Prostate gland (tissue), 2 donors: ENCODE data around the gene FBN2.

Experiments used
- POLR2A ChIP-seq: fragments of 450-650 bp; IDR thresholded peaks from one replicate; pipeline ENCODE4 v1.6.1; 2016; ENCODE audit warnings: antibody characterized with exemption, mild to moderate bottlenecking
- POLR2AphosphoS5 ChIP-seq: sonication (generic); formaldehyde crosslinking; IDR thresholded peaks from one replicate; pipeline ENCODE4 v1.6.1; 2017; ENCODE audit warnings: antibody characterized with exemption
- TF ChIP-seq, protein P1 (sequence below), 4 experiments: fragments of 200-600 bp in 2 of 4; fragments of 450-650 bp in 2 of 4; sonication (generic) in 2 of 4; IDR thresholded peaks; 1 replicate in 3 of 4; 2 replicates in 1 of 4; pipeline ENCODE4 v1.5.1; 2016 to 2019; ENCODE audit warnings: antibody characterized with exemption in 4 of 4, mild to moderate bottlenecking in 2 of 4, moderate library complexity in 2 of 4

- TF ChIP-seq POLR2A, result no peak
- TF ChIP-seq, protein P1, sequence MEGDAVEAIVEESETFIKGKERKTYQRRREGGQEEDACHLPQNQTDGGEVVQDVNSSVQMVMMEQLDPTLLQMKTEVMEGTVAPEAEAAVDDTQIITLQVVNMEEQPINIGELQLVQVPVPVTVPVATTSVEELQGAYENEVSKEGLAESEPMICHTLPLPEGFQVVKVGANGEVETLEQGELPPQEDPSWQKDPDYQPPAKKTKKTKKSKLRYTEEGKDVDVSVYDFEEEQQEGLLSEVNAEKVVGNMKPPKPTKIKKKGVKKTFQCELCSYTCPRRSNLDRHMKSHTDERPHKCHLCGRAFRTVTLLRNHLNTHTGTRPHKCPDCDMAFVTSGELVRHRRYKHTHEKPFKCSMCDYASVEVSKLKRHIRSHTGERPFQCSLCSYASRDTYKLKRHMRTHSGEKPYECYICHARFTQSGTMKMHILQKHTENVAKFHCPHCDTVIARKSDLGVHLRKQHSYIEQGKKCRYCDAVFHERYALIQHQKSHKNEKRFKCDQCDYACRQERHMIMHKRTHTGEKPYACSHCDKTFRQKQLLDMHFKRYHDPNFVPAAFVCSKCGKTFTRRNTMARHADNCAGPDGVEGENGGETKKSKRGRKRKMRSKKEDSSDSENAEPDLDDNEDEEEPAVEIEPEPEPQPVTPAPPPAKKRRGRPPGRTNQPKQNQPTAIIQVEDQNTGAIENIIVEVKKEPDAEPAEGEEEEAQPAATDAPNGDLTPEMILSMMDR (IDR thresholded peaks at IDR 0.05), result no peak
- TF ChIP-seq POLR2AphosphoS5, result no peak
These were observed 266.1 kb downstream of the FBN2 start for GRCh38 chr5:128271859-128272464.
